ENCODE data around the gene UQCRC1.

DNA sequence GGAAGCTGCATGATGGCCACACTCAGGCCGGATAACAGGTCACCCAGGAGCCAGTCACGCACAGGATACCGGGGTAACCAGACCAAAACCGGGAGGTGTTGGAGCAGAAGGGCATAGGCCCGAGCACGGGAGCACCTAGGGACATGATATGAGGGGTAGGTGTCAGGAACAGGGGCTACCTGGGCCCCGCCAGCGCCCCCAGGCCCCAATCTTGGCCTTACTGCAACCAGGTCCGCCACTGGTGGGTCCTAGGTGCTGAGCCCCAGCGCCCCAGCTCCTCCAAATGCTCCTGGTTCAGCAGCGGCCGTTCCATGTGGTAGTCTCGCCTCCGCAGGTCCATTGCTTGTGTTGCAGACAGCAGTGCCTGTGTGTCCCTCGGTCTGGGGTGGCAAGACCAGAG lies 23.8 kb upstream of the UQCRC1 start:
- TF ChIP-seq, protein P1, sequence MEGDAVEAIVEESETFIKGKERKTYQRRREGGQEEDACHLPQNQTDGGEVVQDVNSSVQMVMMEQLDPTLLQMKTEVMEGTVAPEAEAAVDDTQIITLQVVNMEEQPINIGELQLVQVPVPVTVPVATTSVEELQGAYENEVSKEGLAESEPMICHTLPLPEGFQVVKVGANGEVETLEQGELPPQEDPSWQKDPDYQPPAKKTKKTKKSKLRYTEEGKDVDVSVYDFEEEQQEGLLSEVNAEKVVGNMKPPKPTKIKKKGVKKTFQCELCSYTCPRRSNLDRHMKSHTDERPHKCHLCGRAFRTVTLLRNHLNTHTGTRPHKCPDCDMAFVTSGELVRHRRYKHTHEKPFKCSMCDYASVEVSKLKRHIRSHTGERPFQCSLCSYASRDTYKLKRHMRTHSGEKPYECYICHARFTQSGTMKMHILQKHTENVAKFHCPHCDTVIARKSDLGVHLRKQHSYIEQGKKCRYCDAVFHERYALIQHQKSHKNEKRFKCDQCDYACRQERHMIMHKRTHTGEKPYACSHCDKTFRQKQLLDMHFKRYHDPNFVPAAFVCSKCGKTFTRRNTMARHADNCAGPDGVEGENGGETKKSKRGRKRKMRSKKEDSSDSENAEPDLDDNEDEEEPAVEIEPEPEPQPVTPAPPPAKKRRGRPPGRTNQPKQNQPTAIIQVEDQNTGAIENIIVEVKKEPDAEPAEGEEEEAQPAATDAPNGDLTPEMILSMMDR (IDR thresholded peaks at IDR 0.05): no peak
- TF ChIP-seq POLR2A (IDR thresholded peaks at IDR 0.05): no peak

Data from thyroid gland (tissue), 4 donors.